Glutamatergic neuron (in vitro differentiated cells): ENCODE measurements around the gene MAPT. TPM values are rescaled to one million over a fixed set of nuclear protein-coding genes. Genes with fewer than 3 reads are reported as not detected.
A peak's percentile ranks its signal among the peaks of the same experiment; 100 is the strongest.
"Not testable (repeated sequence)": the region's sequence is repeated elsewhere in the genome, so short reads cannot be mapped to it uniquely, and the experiment has no call there.

ENCODE experiments used
- DNase-seq: peaks from one replicate; pipeline ENCODE4 v3.0.0; 2022
- H3K27ac Mint-ChIP-seq: one replicate; pipeline ENCODE4 v1.8.0; 2020; ENCODE audit warnings: mild to moderate bottlenecking, mixed read lengths, inconsistent platforms; ENCODE audit not compliant: unreplicated experiment
- H3K27me3 Mint-ChIP-seq: one replicate; pipeline ENCODE4 v1.8.0; 2020; ENCODE audit warnings: mild to moderate bottlenecking, moderate library complexity, mixed read lengths, inconsistent platforms; ENCODE audit not compliant: unreplicated experiment
- H3K36me3 Mint-ChIP-seq: one replicate; pipeline ENCODE4 v1.8.0; 2020; ENCODE audit warnings: mild to moderate bottlenecking, mixed read lengths, inconsistent platforms; ENCODE audit not compliant: unreplicated experiment
- H3K4me1 Mint-ChIP-seq: one replicate; pipeline ENCODE4 v1.8.0; 2020; ENCODE audit warnings: mild to moderate bottlenecking, low read depth, mixed read lengths, inconsistent platforms; ENCODE audit not compliant: unreplicated experiment
- H3K4me3 Mint-ChIP-seq: one replicate; pipeline ENCODE4 v1.8.0; 2020; ENCODE audit warnings: mild to moderate bottlenecking, mixed read lengths, inconsistent platforms; ENCODE audit not compliant: unreplicated experiment
- H3K9me3 Mint-ChIP-seq: one replicate; pipeline ENCODE4 v1.8.0; 2020; ENCODE audit warnings: mild to moderate bottlenecking, moderate library complexity, mixed read lengths, inconsistent platforms; ENCODE audit not compliant: unreplicated experiment
- CTCF ChIP-seq: fragments of 200-600 bp; sonication (generic); IDR thresholded peaks from one replicate; pipeline ENCODE4 v1.5.0; 2021; ENCODE audit not compliant: partially characterized antibody, unreplicated experiment
- total RNA-seq: library from RNA; stranded (reverse); fragmentation: NEBNext Ultra II Directional; extraction: Animal tissue kit (Norgen Biotek cat#: 25700); gene quantifications from one replicate; pipeline ENCODE4 v1.2.1, GENCODE V29; 2021; ENCODE audit not compliant: unreplicated experiment

MAPT gene
- total RNA-seq, 1 donor from 2014 or later, result 123 TPM

DNA sequence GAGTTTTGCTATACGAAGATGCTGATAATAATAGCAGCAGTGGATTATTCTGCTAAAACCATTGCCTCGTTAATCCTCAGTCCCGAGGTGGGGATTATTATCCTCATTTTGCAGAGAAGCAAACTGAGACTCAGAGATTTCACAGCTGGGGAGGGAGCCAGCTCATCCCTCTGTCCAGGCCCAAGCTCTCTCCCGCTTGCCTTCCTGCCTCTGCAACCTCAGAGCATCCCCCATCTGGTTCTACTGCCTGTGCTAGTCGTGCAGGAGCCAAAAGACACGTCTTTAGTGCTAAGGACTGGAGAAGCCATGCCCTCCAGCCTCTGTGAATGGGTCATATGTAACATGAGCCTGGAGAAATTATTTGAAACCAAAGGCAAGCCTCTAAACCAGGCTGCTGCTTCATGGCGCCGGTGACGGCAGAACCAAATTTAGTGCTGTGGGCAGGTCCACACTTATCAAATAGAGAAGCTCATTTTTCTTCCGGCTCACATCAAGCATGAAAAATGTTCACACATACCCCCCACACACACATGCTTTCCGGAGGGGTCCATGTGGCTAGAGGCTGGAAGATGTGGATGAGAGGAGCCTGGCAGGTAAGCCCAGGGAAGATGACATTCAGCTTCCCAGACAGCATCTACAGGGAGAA is 13.5 kb downstream of the MAPT start:
- Mint-ChIP-seq H3K27ac (peak overlapping the region; percentile 75), H3K27me3 (peaks cover 7% of the 10 kb centered on the region), H3K9me3 (peaks cover 13% of the 10 kb centered on the region), H3K4me1 (peaks cover 23% of the 10 kb centered on the region), H3K4me3 (peak overlapping the region; percentile 6), H3K36me3 (peaks cover 9% of the 10 kb centered on the region)
- TF ChIP-seq CTCF, result no peak
- no peak for DNase-seq

DNA sequence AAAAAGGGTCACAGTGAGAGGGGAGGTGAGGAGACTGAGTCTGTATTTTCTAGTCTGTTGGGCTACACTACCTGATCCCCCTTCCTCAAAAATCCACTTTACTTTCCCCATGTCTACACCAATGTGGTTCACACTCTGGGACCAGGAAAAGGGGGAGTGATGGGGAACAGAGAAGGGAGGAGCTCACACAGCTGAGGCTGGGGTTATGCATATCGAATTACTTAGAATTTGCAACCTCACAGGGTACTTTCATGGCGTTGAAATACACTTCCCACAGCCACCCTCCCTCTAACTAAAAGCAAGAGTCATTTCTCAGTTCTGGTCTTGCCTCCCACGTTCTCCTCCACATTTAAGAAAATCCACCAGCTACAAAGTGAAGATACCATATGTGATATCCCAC is 14.1 kb downstream of the MAPT start:
- Mint-ChIP-seq H3K36me3 (peaks cover 14% of the 10 kb centered on the region), H3K27me3 (peaks cover 7% of the 10 kb centered on the region), H3K4me3 (no peak overlapping the region), H3K9me3 (peaks cover 15% of the 10 kb centered on the region), H3K27ac (no peak overlapping the region), H3K4me1 (peaks cover 23% of the 10 kb centered on the region)
- no peak for DNase-seq
- TF ChIP-seq CTCF, result no peak

DNA sequence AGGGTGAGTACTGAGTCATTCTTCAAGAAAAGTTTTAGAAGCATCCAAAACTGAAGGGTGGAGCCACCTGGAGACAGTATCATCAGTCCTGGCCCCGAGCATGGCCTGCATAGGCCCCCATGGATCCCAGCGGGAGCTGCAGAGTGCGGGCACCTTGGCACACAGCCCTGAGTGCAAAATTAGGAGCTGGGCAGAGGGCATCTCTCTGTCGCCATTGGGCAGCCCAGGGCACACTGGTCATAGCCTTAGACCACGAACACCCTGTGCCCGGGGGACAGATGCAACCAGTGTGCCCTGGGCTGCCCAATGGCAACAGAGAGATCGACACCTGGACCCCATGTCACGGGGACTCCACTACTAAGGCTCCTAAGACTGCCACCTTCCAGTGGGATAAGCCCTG is 14.6 kb downstream of the MAPT start:
- H3K4me3 Mint-ChIP-seq, result no peak overlapping the region
- no peak overlapping the region for H3K27ac Mint-ChIP-seq
- no peak for TF ChIP-seq CTCF
- H3K27me3 Mint-ChIP-seq, result peaks cover 7% of the 10 kb centered on the region
- H3K4me1 Mint-ChIP-seq, result peaks cover 23% of the 10 kb centered on the region
- H3K9me3 Mint-ChIP-seq, result peaks cover 17% of the 10 kb centered on the region
- peaks cover 14% of the 10 kb centered on the region for H3K36me3 Mint-ChIP-seq
- DNase-seq, result no peak

- H3K27me3 Mint-ChIP-seq, result peaks cover 14% of the 10 kb centered on the region
- H3K36me3 Mint-ChIP-seq, result peaks cover 14% of the 10 kb centered on the region
- no peak for TF ChIP-seq CTCF
- H3K27ac Mint-ChIP-seq, result no peak overlapping the region
- DNase-seq, result no peak
- H3K4me1 Mint-ChIP-seq, result peaks cover 29% of the 10 kb centered on the region
- H3K9me3 Mint-ChIP-seq, result peaks cover 22% of the 10 kb centered on the region
- no peak overlapping the region for H3K4me3 Mint-ChIP-seq
Observed at GRCh38 chr17:45910667-45911066, 16.3 kb downstream of the MAPT start.

DNA sequence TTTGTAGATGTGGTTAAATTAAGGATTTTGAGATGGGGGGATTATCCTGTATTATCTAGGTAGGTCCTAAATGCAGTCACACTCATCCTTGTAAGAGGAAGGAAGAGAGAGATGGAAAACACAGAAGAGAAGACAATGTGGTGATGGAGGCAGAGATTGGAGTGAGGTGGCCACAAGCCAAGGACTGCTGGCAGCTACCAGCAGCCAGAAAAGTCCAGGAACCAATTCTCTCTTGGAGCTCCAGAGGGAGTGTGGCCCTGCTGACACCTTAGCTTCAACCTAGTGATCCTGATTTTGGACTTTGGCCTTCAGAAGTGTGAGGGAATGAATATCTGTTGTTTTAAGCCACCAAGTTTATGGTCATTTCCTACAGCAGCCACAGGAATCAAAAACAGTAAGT is 18.0 kb downstream of the MAPT start:
- Mint-ChIP-seq H3K4me3 (no peak overlapping the region), H3K27ac (no peak overlapping the region), H3K9me3 (peaks cover 17% of the 10 kb centered on the region), H3K27me3 (peaks cover 7% of the 10 kb centered on the region), H3K4me1 (peaks cover 19% of the 10 kb centered on the region), H3K36me3 (peaks cover 14% of the 10 kb centered on the region)
- no peak for TF ChIP-seq CTCF
- no peak for DNase-seq

GRCh38 chr17:45913030-45913429 is 18.7 kb downstream of the MAPT start:
- not testable (repeated sequence) for DNase-seq, H3K27me3 Mint-ChIP-seq, H3K4me3 Mint-ChIP-seq, H3K27ac Mint-ChIP-seq
- peaks cover 18% of the 10 kb centered on the region for H3K9me3 Mint-ChIP-seq
- peaks cover 14% of the 10 kb centered on the region for H3K36me3 Mint-ChIP-seq
- peaks cover 12% of the 10 kb centered on the region for H3K4me1 Mint-ChIP-seq
